A549 treated with RU486 at 1 μM for 4 hours (cell line): ENCODE measurements around the gene BLNK. TPM values are rescaled to one million over a fixed set of nuclear protein-coding genes. Genes with fewer than 3 reads are reported as not detected.

Source experiments
- total RNA-seq: library from RNA; stranded (reverse); fragments of 200-300 nt; extraction: Qiagen RNA extraction; gene quantifications from 5 replicates; pipeline ENCODE4 v1.2.3, GENCODE V29; 2022; ENCODE audit warnings: low read depth

BLNK gene
- not detected in 5 replicates for total RNA-seq

DNA sequence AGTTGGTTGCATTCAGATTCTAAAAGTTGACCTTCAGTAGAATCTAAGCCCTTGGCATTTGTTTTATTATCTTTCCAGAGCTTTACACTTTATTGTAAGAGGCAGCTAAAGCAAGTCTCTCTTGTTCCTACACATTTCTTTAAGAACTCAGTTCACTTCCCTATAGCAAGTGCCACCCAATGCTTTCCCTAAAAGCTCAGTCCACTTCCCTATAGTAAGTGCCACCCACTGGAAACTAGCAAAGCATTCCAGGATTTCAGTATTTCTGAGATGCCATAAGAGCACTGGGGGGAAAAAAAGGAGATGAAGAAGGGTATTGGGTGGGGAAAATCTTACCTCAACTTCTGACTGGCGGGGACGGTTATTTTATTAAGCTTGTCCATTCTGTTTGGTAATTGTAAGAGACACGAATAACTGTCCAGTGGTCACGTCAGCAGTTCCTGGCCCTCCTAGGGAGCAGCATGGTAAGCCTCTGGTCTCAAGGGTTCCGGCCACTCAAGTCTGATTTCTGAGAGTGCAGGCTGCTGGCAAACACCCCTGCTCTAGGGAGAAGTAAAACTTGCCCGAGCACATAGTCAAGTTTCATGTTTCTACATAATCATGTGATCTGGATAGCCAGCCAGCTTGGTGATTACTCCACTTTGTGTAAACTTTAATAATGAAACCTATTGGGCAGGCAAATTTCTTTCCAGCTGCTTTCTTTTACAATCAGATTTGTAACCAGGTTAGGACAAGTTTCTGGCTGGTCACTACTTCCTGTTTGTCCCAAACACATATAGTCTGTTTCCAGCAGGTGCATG is at the start of gene BLNK:
BLNK (minus strand) TSS at position 554 of the 800 bp plus-strand sequence; CDS start at position 383, 171 bp downstream.

GRCh38 chr10:96304230-96304629 is 32.9 kb upstream of the BLNK start, which contains the start of gene DNTT:
DNTT (plus strand) TSS chr10:96304434; CDS start chr10:96304498, 64 bp downstream.

Other genes starting within 250 kb of the BLNK start
- 3.0 to 7.8 TPM (median 6.9 TPM) in 5 replicates for gene CCNJ, start 228.0 kb downstream of the BLNK start, total RNA-seq
- gene ZNF518A, start 141.3 kb downstream of the BLNK start, total RNA-seq: 3.0 to 8.1 TPM (median 7.2 TPM) in 5 replicates
- gene DNTT, start 32.9 kb upstream of the BLNK start, total RNA-seq: not detected in 5 replicates
- not detected in 5 replicates for gene OPALIN, start 87.4 kb upstream of the BLNK start, total RNA-seq
- gene TLL2, start 242.4 kb upstream of the BLNK start, total RNA-seq: 0.04 to 0.17 TPM (median 0.09 TPM) in 5 replicates